Iris pigment epithelial cell (primary cell): Measurements from ENCODE around the gene ADGRB2.

Experiments used
- DNase-seq: peaks from one replicate; pipeline ENCODE4 v3.0.0-alpha.2; 2011; ENCODE audit warnings: low read depth

The ADGRB2 gene, protein sequence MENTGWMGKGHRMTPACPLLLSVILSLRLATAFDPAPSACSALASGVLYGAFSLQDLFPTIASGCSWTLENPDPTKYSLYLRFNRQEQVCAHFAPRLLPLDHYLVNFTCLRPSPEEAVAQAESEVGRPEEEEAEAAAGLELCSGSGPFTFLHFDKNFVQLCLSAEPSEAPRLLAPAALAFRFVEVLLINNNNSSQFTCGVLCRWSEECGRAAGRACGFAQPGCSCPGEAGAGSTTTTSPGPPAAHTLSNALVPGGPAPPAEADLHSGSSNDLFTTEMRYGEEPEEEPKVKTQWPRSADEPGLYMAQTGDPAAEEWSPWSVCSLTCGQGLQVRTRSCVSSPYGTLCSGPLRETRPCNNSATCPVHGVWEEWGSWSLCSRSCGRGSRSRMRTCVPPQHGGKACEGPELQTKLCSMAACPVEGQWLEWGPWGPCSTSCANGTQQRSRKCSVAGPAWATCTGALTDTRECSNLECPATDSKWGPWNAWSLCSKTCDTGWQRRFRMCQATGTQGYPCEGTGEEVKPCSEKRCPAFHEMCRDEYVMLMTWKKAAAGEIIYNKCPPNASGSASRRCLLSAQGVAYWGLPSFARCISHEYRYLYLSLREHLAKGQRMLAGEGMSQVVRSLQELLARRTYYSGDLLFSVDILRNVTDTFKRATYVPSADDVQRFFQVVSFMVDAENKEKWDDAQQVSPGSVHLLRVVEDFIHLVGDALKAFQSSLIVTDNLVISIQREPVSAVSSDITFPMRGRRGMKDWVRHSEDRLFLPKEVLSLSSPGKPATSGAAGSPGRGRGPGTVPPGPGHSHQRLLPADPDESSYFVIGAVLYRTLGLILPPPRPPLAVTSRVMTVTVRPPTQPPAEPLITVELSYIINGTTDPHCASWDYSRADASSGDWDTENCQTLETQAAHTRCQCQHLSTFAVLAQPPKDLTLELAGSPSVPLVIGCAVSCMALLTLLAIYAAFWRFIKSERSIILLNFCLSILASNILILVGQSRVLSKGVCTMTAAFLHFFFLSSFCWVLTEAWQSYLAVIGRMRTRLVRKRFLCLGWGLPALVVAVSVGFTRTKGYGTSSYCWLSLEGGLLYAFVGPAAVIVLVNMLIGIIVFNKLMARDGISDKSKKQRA (N-terminal part only)

GRCh38 chr1:31764312-31765040 lies at the start of gene ADGRB2:
Gene ADGRB2, minus strand, starts transcription at chr1:31764340. Its CDS starts 7,119 bp downstream, at chr1:31757221.
- DNase-seq = no peak

DNA sequence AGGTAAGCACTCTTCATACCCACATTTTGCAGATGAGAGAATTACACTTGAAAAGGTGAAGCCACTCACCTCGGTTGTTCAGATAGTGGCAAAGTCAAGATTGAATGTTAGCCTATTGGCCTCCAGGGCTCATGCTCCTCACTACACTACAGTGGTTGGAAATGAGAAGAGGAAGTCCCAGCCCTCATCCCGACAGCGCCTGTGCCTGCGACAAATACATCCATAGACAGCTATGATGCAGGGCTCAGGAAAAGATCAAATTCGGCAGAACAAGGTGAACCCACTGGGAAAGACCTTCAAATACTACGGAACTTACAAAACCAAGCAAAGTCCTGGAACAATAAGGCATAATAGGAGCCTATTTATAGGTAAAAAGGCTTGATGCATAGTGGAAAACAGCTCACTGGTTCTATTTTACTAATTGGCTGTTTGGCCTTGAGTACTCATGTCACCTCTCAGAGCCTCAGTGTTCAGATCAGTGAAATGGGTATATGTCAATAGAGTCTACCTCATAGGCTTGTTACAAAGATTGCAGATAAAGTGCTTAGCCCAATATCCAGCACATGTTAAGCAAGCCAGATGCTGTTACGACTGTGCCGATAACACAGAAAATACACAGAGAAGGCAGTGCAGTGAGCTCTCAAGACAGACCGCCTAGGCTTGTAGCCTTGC lies 48.2 kb upstream of the ADGRB2 start:
- no peak for DNase-seq

GRCh38 chr1:31811605-31812004 lies 47.5 kb upstream of the ADGRB2 start:
- DNase-seq = peak; percentile 34

DNA sequence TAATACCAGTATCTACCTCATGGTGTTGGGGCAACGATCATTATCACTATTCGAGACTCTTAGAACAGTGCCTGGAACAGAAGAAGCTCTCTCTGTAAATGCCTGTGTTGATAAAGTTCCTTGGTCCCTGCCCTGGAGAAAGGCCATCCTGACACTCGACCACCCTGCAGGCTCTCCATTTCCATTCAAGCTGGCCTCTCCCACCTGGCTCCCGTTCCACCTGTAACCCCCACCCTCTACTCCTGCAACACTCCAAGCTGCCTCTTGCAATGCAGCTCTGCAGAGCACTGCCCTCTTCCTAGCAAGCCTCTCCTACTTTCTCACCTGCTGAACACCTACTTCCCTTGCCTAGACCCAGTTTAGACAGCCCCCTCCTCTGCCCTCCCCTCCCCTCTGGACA lies 45.6 kb upstream of the ADGRB2 start:
- DNase-seq = no peak

DNA sequence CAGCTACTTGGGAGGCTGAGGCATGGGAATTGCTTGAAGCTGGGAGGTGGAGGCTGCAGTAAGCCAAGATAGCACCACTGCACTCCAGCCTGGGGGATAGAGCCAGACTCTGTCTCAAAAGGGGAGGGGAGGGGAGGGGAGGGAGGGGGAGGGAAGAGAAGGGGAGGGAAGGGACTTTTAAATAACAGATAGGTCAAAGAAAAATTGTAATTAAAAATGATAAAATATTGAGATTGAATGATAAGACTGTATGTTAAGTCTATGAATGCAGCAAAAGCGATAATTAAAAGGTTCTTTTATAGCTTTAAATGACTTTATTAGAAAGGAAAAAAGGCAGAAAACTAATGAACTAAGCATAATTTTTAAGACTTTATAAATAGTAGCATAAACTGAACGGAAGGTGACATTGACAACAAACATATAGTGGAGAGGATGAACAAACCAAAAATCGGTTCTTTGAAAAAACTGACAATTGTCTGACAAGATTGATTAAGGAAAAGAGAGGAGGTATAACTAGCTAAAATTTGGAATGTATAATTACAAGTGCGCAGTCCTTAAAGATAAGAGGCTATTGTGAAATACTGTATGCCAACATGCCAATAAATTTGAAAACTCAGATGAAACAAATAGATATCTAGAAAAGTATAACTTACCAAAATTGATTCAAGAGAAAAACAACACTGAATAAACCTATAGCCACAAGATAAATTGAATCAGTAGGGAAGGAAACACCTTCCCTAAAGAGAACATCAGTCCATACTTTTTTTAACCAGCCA lies 43.3 kb upstream of the ADGRB2 start:
- no peak for DNase-seq

DNA sequence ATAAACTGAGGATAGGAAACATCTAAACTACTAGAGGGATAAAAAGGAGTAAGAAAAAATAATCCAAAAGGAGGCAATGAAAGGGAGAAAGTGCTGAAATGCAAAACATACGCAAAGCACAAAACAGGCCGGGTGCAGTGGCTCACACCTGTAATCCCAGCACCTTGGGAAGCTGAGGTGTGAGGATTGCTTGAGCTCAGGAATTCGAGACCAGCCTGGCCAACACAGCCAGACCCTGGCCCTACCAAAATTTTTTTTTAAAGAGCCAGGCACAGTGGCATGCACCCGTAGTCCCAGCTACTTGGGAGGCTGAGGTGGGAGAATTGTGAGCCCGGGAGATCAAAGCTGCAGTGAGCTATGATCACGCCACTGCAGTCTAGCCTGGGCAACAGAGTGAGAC lies 41.2 kb upstream of the ADGRB2 start:
- no peak for DNase-seq

- DNase-seq = no peak
Measured at GRCh38 chr1:31804098-31804497, 40.0 kb upstream of the ADGRB2 start.

GRCh38 chr1:31803610-31804009 lies 39.5 kb upstream of the ADGRB2 start:
- no peak for DNase-seq

DNA sequence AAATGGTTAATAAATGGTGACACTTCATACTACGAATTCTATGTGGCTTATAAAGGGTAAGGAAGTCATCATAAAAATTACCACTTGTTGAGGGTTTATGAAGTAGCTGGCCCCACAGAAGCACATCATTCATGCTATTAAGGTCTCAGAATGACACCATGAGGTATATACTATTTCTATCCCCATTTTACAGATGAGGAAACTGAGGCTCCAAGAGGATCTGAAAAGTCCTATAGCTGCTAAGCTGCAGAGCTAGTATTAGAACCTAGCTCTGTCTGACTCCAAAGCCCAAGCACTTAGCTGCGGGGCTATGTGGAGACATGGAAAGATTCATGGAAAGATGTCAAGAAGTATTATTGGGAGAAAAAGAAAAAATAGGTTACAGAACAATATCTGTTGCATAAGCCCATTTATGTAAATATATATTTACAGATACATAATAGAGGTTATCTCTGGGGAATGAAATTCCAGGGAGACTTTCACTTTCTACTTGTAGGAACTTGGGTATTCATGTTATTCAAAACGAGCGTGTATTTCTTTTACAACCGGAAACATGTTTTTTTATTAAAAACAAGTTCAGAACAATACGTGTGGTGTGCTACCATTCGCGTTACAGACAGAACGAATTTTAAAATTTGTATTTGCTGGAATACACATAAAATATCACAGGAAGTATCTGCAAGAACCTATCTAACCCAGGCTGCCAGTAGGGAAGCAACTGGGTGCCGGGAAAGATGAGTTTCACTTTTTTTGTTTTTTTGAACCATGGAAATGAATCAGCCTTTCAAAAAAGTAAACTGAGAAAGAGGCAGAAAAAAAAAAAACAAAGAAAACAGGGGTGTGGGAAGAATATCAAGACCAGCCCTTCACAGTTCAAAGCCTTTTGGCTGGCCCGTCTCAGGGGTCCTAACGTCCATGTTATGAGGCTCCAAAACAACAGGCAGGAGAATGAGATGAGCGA lies 38.3 kb upstream of the ADGRB2 start:
- peak; percentile 53 for DNase-seq

DNA sequence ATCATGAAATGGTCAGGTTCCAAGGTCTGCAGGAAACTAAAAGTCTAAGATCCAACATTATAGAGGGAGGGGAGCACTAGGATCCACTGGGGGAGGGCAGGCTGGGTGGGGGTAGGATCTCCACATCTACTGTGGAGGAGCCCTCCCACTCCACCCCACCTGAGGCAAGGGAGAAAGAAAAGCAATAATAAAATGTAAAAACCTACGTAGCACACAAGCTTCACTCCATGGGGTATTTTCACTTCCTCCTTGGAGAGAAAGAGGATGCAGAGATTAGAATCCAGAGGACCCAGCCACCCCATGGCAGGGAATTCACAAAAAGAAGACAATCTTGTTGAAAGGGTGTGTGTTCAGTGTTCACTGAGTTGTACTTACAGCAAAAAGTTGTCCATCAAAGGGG lies 37.3 kb upstream of the ADGRB2 start:
- DNase-seq = no peak

GRCh38 chr1:31800674-31800967 lies 36.5 kb upstream of the ADGRB2 start:
- no peak for DNase-seq

DNA sequence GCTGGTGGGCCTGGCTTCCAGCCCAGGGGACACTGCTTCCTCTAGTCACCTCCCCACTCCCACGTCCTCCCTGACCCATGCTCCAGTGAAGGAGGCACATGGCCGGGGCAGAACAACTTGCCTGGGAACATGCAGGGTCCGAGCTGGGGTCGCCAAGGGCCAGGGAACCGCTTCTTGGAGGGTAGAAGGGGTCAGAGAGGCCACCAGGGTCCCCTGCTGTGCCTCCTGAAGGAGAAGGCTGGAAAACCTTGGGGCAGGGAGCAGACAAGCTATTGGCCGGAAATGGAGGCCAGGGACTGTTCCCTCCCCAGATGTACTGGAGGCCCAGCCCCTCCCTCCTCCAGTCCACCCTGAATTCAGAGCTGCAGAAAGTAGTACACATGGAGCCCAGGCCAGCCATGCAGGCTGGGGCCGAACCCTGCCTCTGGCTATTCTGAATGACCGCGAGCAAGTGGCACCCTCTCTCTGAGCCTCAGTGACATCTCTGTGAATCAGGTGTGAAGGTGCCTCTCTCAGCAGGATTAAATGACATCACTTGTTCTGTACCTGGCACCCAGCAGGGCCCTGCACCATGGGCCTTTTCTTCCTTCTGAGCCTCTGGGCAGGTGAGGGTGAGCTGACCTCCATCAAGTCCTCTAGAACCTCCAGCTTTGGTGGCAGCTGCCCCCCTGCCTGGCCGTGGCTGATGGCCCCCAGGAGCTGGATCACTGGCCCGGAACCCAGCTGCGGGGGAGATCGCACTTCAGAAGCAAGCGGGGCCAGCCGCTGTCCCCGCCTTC lies 35.9 kb upstream of the ADGRB2 start:
- DNase-seq = no peak

GRCh38 chr1:31799196-31799894 lies 35.2 kb upstream of the ADGRB2 start:
- no peak for DNase-seq

DNA sequence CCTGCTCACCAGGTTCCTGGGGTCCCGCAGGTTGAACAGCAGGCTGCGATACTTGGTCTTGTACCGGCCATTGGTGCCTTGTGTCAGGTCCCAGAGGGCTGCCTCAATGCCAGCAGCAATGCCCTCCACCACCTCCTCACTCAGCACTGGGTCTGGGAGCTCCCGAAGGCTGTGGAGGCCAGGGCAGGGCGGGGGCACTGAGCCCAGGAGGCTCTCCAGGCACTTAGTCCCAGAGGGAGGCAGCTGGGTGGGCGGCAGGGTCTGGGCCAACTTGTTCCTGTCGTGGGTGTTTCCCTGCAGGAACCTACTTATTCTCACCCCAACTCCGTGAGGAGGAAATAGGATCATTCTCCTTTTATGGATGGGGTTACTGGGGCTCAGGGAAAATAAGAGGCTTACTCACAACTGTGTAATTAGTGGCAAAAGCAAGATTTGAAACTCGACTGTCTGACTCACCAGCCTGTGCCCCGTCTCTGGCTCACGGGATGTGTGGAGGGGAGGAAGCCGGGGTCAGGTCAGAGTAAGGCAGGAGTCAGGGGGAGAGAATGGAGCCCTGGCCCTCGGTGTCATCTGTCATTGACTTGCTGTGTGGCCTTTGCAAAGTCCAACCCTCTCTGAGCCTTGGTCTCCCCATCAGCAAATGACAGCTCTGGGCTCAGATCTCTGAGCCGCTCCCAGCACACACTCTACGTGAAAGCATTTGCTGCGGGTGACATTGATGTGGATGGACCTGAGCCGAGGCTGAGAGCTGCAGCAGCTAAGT lies 34.5 kb upstream of the ADGRB2 start:
- peak; percentile 84 for DNase-seq

GRCh38 chr1:31798086-31798432 lies 33.9 kb upstream of the ADGRB2 start:
- DNase-seq = no peak

DNA sequence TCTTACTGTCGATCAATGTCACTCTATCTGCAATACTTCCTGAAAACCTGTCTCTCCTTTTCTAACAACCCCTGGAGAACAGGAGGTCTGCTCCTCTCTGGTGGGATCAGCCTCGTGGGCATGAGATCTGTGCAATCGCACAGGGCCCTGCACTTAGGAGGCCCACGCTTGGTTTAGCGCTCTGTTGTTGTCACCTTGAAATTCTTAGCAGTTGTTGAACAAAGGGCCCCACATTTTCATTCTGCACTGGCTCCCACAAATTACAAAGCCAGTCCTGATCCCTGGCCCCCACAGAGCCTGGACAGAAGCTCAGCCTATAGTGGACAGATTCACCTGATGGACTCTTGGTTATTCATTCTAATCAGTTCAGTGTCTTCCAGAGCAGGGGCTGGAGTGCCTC lies 33.1 kb upstream of the ADGRB2 start:
- DNase-seq = no peak

DNA sequence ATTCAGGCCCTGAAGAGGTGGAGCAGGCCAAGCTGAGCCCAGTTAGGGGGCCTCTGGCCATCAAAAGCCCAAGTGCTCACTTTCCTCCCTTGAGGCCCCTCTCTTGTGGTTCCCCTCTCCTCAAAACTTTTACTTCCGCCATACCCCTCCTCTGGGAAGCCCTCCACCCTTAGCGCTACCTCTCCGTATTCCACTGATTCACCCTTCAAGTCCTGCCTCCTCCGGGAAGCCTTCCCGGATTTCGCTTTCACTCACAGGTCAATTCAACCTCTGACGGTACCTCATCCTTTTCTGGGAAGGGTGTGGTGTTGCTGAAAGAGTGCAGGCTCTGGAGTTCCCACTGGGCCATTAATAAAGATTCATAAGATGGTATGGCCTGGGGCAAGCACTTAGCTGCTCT lies 32.6 kb upstream of the ADGRB2 start:
- no peak for DNase-seq
